Adipocyte (in vitro differentiated cells): ENCODE results near the gene SLC4A5.
A peak's percentile ranks its signal among the peaks of the same experiment; 100 is the strongest.
"Not testable (repeated sequence)": the region's sequence is repeated elsewhere in the genome, so short reads cannot be mapped to it uniquely, and the experiment has no call there.

ENCODE experiments used
- DNase-seq: peaks from one replicate; pipeline ENCODE4 v3.0.0-alpha.2; 2015; ENCODE audit warnings: low read depth
- H3K27me3 ChIP-seq: replicated peaks from 2 replicates; pipeline ENCODE4 v1.7.0; 2013; ENCODE audit warnings: mild to moderate bottlenecking, low read length, moderate library complexity; ENCODE audit not compliant: control insufficient read depth, insufficient read depth
- H3K36me3 ChIP-seq: 2 replicates; pipeline ENCODE4 v1.7.0; 2013; ENCODE audit warnings: low read length, mild to moderate bottlenecking, moderate library complexity; ENCODE audit not compliant: control insufficient read depth, insufficient read depth, severe bottlenecking
- H3K4me1 ChIP-seq: 2 replicates; pipeline ENCODE4 v1.7.0; 2013; ENCODE audit warnings: mild to moderate bottlenecking, low read length, moderate library complexity; ENCODE audit not compliant: control insufficient read depth, insufficient read depth
- H3K4me3 ChIP-seq: 2 replicates; pipeline ENCODE4 v1.7.0; 2013; ENCODE audit warnings: mild to moderate bottlenecking, low read length, moderate library complexity
- H3K9ac ChIP-seq: 2 replicates; pipeline ENCODE4 v1.7.0; 2013; ENCODE audit warnings: mild to moderate bottlenecking, low read length, moderate library complexity
- H3K9me3 ChIP-seq: 2 replicates; pipeline ENCODE4 v1.7.0; 2013; ENCODE audit warnings: mild to moderate bottlenecking, low read length, moderate library complexity; ENCODE audit not compliant: control insufficient read depth

The SLC4A5 gene

DNA sequence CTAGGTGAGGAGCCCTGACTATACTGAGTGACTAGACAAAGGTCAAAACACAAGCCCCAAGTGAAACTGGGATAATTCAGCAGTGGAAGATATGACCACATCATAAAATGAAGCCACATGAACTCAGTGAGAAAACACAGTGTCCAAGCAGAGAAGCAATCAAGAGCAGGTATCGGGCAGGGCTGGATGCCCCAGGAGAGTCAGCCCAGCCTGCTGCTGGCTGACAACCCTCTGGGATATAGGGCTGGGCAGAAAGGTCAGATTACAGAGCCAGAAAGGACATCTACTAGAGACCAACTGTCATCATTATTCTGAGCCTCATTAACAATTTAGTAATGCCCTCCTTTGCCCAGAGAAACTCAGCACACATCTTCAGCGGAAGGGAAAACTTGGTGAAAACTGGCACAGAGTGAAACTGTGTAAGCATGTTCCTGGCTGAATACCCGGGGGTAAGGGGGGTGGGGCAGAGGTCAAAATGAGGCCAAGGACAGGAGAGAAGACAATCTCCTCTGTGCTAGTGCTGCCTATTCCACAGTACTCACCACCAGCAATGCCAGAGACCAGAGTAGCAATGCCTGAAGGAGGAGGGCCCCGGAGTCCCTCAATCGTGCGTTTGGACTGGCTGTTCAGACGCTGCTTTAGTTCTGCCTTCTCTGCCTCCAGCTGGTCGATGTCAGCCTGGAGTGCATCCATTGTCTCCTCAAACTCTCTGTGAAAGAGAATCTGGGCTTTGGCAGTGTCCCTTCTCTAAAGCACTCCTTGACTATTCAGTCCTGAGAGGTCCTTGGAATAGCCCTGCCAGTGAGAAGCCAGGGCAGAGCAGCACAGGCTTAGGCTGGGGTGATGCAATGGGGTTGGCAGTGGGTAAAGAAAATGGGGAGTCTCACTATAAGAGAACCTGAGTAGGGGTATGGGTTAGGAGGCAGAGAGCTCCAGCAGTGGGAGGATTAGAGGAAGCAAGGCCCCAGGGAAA is 21.6 kb upstream of the SLC4A5 start:
- Histone ChIP-seq H3K4me3 (no peak overlapping the region), H3K9ac (no peak overlapping the region), H3K9me3 (no peaks in the 10 kb centered on the region), H3K27me3 (no peaks in the 10 kb centered on the region), H3K36me3 (peaks cover 99% of the 10 kb centered on the region), H3K4me1 (peaks cover 9% of the 10 kb centered on the region)
- DNase-seq, result no peak

DNA sequence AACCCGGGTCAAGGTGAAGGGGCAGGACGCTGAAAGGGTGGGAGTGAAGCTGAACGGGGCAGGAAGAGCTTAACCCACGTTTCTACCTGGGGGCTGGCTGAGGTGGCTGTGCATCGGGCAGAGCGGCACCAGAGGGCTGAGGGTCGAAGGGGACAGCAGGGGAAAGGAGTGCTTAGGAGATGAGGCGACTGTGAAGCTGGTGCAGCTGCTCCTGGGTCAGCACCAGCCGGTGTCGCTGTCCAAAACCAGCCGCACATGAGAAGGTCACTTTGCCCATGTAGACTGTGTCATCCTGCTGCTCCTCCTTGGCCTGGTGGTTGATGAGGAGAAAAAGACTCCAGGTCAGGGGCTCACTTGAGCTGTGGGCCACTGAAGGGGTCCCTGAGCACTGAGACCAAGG is 18.1 kb upstream of the SLC4A5 start:
- no peak overlapping the region for H3K4me3 ChIP-seq
- H3K36me3 ChIP-seq, result peaks cover 92% of the 10 kb centered on the region
- no peaks in the 10 kb centered on the region for H3K27me3 ChIP-seq

DNA sequence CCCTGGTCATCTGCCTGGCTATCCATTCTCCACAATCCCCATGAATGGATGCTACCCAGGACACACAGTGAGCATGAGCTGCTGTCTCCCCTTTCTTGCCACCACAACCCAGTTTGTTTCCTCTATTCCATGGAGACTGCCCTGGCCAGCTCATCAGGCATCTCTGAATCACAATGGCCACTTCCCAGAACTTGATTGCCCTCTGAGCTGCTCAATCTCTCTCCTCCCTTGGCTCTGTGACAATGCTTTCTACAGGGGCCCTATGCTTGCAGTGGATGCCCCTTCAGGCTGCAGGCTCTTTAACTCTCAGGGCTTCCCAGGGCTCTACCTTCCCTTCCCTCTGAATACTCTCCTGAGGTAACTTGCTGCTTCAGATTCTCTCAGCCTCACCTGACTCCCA is 14.4 kb upstream of the SLC4A5 start:
- no peak for DNase-seq
- no peaks in the 10 kb centered on the region for H3K27me3 ChIP-seq
- H3K4me3 ChIP-seq, result no peak overlapping the region
- peaks cover 6% of the 10 kb centered on the region for H3K4me1 ChIP-seq
- no peak overlapping the region for H3K9ac ChIP-seq
- peaks cover 64% of the 10 kb centered on the region for H3K36me3 ChIP-seq
- no peaks in the 10 kb centered on the region for H3K9me3 ChIP-seq

More for the DNA sequence above, 18.1 kb upstream of the SLC4A5 start:
- no peak for DNase-seq
- H3K9me3 ChIP-seq, result no peaks in the 10 kb centered on the region
- no peak overlapping the region for H3K9ac ChIP-seq
- peaks cover 15% of the 10 kb centered on the region for H3K4me1 ChIP-seq

DNA sequence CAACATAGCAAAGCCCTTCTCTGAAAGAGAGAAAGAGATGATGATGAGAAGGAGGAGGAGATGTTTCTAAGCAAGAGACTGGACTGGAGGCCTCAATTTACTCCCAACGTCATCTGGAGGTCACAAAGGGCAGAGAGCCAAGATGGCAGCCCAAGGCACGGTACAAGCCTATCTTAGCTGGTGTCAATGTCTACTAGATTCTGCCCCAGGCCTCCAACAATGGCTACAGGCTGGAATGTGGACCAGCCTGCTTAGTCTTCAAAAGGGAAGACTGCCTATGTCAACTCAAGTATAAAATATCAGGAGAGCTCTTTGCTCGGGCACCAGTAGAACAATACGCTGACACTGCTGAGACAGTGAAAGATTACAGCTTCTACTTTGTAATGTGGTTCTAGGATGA is 6.7 kb upstream of the SLC4A5 start:
- DNase-seq, result no peak
- Histone ChIP-seq H3K4me1 (no peaks in the 10 kb centered on the region), H3K27me3 (no peaks in the 10 kb centered on the region), H3K4me3 (no peak overlapping the region), H3K9ac (no peak overlapping the region), H3K9me3 (no peaks in the 10 kb centered on the region), H3K36me3 (no peaks in the 10 kb centered on the region)

DNA sequence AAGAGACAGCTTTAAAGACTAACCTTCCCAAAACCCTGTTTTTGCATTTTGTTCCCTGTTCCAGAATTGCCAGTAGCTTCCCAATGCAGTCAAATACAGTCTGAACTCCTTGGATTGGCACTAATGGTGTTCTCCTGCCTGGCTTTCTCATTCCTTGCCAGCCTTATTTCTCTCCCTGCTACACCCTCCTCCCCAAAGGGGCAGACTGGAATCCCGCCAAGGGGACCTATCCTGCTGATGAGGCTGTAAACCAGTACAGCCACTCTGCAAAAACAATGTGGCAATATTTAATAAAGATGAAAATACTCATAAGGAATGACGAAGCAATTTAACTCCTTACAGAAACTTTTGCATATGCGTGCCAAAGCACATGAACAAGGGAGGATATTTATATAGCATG is 4.5 kb upstream of the SLC4A5 start:
- no peak for DNase-seq
- Histone ChIP-seq H3K9ac (no peak overlapping the region), H3K27me3 (no peaks in the 10 kb centered on the region), H3K4me1 (no peaks in the 10 kb centered on the region), H3K9me3 (no peaks in the 10 kb centered on the region), H3K36me3 (no peaks in the 10 kb centered on the region), H3K4me3 (no peak overlapping the region)

DNA sequence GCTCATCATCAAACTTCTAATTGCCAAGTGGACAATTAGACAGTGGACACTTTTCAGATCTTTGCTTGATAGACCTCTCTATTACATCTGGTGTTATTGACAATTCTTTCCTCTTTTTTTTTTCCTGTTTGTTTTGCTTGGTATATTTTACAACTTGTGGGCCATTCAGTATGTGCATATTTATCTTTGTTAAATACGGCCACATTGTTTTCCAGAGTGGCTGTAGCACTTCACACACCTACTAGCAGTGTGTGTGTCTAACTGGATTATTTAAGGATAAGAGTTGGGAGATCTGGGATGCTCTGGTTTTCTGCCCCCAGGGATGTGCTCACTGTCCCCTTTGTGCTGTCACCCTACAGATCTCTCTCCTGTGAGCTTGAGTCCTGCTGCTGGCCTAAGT is 4.1 kb upstream of the SLC4A5 start:
- DNase-seq, result no peak
- no peak overlapping the region for H3K4me3 ChIP-seq
- no peaks in the 10 kb centered on the region for H3K36me3 ChIP-seq
- H3K9me3 ChIP-seq, result no peaks in the 10 kb centered on the region
- no peaks in the 10 kb centered on the region for H3K4me1 ChIP-seq
- H3K9ac ChIP-seq, result no peak overlapping the region
- H3K27me3 ChIP-seq, result no peaks in the 10 kb centered on the region

DNA sequence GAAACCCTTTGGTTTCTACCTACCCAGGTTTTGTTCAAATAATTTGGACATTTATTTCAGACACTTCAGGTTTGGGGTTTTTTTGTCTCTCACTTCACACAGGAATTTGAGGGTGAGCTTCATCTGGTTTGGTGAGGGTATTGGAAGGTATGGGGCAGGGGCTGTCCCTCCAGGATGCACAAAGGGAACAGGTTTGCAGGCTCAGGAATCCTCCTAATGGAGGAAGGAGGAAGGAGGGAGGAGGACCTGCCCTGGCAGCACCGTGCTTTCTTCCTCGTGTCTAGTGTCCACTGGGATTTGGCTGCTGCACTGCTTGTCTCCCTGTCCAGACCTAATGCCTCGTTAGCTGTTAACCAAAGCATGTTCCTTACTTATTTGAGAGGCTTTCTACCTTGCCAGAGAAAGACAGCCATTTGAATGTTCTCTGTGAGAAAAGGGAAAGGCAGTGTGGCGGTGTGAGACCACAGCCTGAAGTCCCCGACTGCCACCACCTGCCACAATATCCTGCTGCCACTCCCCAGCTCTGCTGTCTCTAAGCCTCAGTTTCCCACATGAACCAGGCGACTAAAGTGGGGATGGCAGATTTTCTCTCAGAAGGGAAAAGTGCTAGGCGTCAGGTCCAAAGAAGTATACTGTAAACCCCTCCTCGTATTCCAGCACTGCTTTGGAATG is 2.2 kb upstream of the SLC4A5 start:
- H3K27me3 ChIP-seq, result no peaks in the 10 kb centered on the region
- H3K4me3 ChIP-seq, result no peak overlapping the region
- H3K9me3 ChIP-seq, result no peaks in the 10 kb centered on the region
- H3K9ac ChIP-seq, result no peak overlapping the region
- no peak for DNase-seq
- no peaks in the 10 kb centered on the region for H3K4me1 ChIP-seq
- no peaks in the 10 kb centered on the region for H3K36me3 ChIP-seq

DNA sequence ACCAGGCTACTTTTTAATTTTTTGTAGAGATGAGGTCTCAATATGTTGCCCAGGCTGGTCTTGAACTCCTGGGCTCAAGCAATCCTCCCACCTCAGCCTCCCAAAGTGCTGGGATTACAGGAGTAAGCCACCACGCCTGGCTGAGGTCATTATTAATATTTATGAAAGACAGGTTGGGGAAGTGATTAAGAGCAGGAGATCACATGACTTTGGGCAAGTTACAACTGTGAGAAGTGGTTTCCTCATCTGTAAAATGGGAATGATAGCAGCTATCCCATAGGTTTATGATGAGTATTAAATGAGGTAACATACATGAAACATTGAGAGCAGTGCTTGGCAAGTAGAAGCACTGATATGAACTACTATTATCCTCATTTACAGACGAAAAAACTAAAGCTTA is 7.0 kb downstream of the SLC4A5 start:
- not testable (repeated sequence) for DNase-seq, H3K4me3 ChIP-seq, H3K9ac ChIP-seq, H3K27me3 ChIP-seq, H3K4me1 ChIP-seq, H3K9me3 ChIP-seq, H3K36me3 ChIP-seq

DNA sequence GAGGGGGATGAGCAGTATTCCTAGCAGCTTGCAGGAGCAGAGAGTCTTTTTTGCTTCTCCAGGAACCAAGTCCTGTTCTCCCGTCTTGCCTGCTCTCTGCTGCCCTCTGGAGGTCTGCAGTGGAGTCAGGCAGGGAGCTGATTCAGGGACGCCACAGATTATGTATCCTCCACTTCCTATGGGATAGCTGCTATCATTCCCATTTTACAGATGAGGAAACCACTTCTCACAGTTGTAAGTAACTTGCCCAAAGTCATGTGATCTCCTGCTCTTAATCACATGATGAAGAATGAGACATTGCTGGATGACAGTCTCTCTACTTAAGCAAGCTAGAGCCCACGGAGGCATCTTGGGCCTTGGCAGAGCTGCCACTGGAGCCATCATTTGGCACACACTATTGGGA is 8.3 kb downstream of the SLC4A5 start:
- H3K9me3 ChIP-seq, result no peaks in the 10 kb centered on the region
- no peak overlapping the region for H3K4me3 ChIP-seq
- H3K36me3 ChIP-seq, result peaks cover 2% of the 10 kb centered on the region
- H3K4me1 ChIP-seq, result no peaks in the 10 kb centered on the region
- peak; percentile 88 for DNase-seq
- no peaks in the 10 kb centered on the region for H3K27me3 ChIP-seq
- H3K9ac ChIP-seq, result no peak overlapping the region

DNA sequence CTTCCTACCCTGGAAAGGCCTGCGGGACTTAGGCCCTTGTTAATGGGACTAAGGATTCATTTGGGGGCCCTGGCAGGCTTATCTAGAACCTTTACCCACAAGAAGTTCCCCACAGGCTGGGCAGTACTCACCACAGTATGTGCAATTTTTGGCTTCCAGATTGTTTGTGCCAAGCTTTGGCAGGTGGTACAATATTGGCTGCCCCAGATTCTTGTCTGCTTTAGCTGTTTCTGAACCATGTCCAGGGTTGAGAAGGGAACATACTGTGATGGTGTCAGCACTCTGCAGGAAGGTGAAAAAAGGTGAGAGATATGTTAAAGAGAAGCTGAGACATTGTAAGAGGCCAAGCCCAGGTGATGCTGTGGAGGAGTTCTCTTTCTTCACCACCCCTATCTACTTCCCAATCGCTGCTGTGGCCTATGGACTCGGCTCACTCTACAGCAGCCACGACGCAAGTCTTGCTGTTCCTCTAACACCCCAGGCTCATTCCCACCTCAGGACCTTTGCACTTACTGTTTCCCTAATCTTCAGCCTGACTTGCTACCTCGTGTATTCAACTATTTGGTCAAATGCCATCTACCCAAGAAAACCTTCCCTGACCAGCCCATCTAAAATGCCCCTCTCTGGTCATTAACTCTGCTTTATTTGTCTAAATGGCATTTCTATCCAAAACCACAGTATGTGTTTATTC is 9.2 kb downstream of the SLC4A5 start:
- no peak for DNase-seq
- Histone ChIP-seq H3K9me3 (no peaks in the 10 kb centered on the region), H3K9ac (no peak overlapping the region), H3K4me3 (no peak overlapping the region), H3K4me1 (no peaks in the 10 kb centered on the region), H3K36me3 (peaks cover 6% of the 10 kb centered on the region), H3K27me3 (no peaks in the 10 kb centered on the region)

DNA sequence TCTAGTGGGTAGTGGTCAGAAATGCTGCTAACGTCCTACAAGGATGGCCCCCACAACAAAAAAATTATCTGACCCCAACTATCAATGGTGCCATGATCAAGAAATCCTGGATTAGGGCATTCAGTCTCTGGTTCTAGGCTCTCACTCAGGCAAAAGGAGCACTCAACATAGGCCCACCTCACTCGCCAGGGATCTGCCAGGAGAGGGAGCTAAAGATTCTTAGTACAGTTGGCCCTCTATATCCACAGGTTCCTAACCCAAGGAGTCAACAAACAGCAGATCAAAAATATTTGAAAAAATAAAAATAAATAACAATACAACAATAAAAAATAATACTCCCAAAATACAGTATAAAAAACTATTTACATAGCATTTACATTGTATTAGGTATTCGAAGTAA is 10.0 kb downstream of the SLC4A5 start:
- no peaks in the 10 kb centered on the region for H3K4me1 ChIP-seq
- H3K9me3 ChIP-seq, result no peaks in the 10 kb centered on the region
- H3K36me3 ChIP-seq, result peaks cover 6% of the 10 kb centered on the region
- no peaks in the 10 kb centered on the region for H3K27me3 ChIP-seq
- H3K9ac ChIP-seq, result no peak overlapping the region
- H3K4me3 ChIP-seq, result no peak overlapping the region
- peak; percentile 34 for DNase-seq
